Mesendoderm (in vitro differentiated cells): ENCODE data around the gene TASP1. TPM values are rescaled to one million over a fixed set of nuclear protein-coding genes. Genes with fewer than 3 reads are reported as not detected.

Source experiments
- DNase-seq: peaks from one replicate; pipeline ENCODE4 v3.0.0; 2013
- H2AK5ac ChIP-seq: 2 replicates; pipeline ENCODE4 v1.6.1; 2013; ENCODE audit warnings: low read length, inconsistent platforms
- H2BK120ac ChIP-seq: 2 replicates; pipeline ENCODE4 v1.6.1; 2013; ENCODE audit warnings: low read depth, mild to moderate bottlenecking, low read length, moderate library complexity, mixed read lengths
- H2BK15ac ChIP-seq: replicated peaks from 2 replicates; pipeline ENCODE4 v1.6.1; 2013; ENCODE audit warnings: low read depth, mild to moderate bottlenecking, moderate library complexity
- H2BK5ac ChIP-seq: 2 replicates; pipeline ENCODE4 v1.6.1; 2013; ENCODE audit warnings: low read length, inconsistent platforms
- H3K18ac ChIP-seq: 2 replicates; pipeline ENCODE4 v1.6.1; 2013; ENCODE audit warnings: mild to moderate bottlenecking, low read length, mixed read lengths
- H3K23ac ChIP-seq: one replicate; pipeline ENCODE4 v1.6.1; 2013; ENCODE audit warnings: low read length
- H3K27ac ChIP-seq: 2 replicates; pipeline ENCODE4 v1.5.1; 2013; ENCODE audit warnings: low read depth, mild to moderate bottlenecking, inconsistent platforms, low read length, moderate library complexity
- H3K27me3 ChIP-seq: 2 replicates; pipeline ENCODE4 v1.6.1; 2013; ENCODE audit warnings: low read length, control low read depth, mild to moderate bottlenecking, inconsistent platforms; ENCODE audit not compliant: insufficient read depth, poor library complexity
- H3K36me3 ChIP-seq: 2 replicates; pipeline ENCODE4 v1.6.1; 2013; ENCODE audit warnings: low read length, inconsistent platforms; ENCODE audit not compliant: control insufficient read depth, insufficient read depth
- H3K4ac ChIP-seq: one replicate; pipeline ENCODE4 v1.6.1; 2013; ENCODE audit warnings: low read depth, mild to moderate bottlenecking, low read length, moderate library complexity
- H3K4me1 ChIP-seq: 2 replicates; pipeline ENCODE4 v1.6.1; 2013; ENCODE audit warnings: low read depth, low read length, inconsistent platforms; ENCODE audit not compliant: control insufficient read depth
- H3K4me2 ChIP-seq: 2 replicates; pipeline ENCODE4 v1.6.1; 2013; ENCODE audit warnings: low read length
- H3K4me3 ChIP-seq: 2 replicates; pipeline ENCODE4 v1.5.1; 2013; ENCODE audit warnings: mild to moderate bottlenecking, low read length
- H3K56ac ChIP-seq: one replicate; pipeline ENCODE4 v1.6.1; 2013; ENCODE audit warnings: low read length
- H3K79me1 ChIP-seq: 2 replicates; pipeline ENCODE4 v1.6.1; 2013; ENCODE audit warnings: low read length, inconsistent platforms
- H3K79me2 ChIP-seq: 2 replicates; pipeline ENCODE4 v1.6.1; 2013; ENCODE audit warnings: mild to moderate bottlenecking, low read length; ENCODE audit not compliant: control insufficient read depth, insufficient read depth
- H3K9ac ChIP-seq: 2 replicates; pipeline ENCODE4 v1.6.1; 2013; ENCODE audit warnings: low read length, inconsistent platforms
- H4K5ac ChIP-seq: one replicate; pipeline ENCODE4 v1.6.1; 2013; ENCODE audit warnings: low read length
- H4K8ac ChIP-seq: one replicate; pipeline ENCODE4 v1.6.1; 2013; ENCODE audit warnings: low read depth, mild to moderate bottlenecking, control low read depth, low read length, moderate library complexity
- WGBS: extraction: QIAGEN DNeasy Blood & Tissue Kit; methylation state at CpG from one replicate; pipeline ENCODE4 v1.1.7; 2013; ENCODE audit warnings: low lambda C conversion rate, missing lambda C conversion rate; ENCODE audit not compliant: insufficient coverage; ENCODE audit errors: extremely low coverage; 5-methylcytosine and 5-hydroxymethylcytosine counted together
- polyA plus RNA-seq, 2 experiments: library from polyadenylated mRNA; stranded (reverse); fragments of 200-250 nt; gene quantifications; one replicate each; pipeline ENCODE4 v1.2.3, GENCODE V29; 2013

The TASP1 gene, protein sequence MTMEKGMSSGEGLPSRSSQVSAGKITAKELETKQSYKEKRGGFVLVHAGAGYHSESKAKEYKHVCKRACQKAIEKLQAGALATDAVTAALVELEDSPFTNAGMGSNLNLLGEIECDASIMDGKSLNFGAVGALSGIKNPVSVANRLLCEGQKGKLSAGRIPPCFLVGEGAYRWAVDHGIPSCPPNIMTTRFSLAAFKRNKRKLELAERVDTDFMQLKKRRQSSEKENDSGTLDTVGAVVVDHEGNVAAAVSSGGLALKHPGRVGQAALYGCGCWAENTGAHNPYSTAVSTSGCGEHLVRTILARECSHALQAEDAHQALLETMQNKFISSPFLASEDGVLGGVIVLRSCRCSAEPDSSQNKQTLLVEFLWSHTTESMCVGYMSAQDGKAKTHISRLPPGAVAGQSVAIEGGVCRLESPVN
- 5.9 TPM for polyA plus RNA-seq (2013, experiment 1 of 2)
- polyA plus RNA-seq (2013, experiment 2 of 2): 6.0 TPM

DNA sequence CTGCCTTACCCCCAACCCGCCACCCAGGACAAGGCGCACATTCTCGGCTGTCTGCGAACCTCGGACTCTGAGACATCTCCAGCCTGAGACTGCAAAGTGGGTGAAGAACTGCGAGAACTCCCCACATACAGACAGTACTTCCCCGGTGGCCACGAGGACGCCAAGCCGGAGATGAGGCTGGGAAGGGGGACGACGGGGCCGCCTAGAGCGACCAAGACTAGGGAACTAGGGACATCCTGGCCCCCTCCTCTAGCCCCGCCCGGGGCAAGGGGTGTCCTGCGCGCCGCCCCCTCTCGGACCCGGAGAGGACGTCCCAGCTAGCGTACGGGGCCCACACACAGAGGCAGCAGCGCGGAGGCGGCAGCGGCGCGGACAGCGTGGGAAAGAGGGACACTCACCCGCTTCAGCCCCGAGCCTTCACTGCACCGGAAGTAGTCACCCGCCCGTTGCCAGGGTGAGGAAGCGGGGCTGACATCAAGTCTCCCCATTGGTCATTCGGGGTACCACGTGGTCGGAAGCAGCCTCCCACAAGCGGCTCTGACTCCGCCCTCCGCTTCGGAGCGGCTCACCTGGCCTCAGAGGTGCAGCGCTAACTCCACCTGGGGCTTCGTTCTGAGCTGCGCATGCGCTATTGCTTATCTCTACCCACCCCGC is at the start of gene TASP1:
TASP1 (minus strand) TSS at position 437 of the 654 bp plus-strand sequence. CDS start 8,854 bp downstream, outside the sequence.
- peak within 1 kb of the TSS; percentile 88 for H3K56ac ChIP-seq
- H4K8ac ChIP-seq: no peak within 1 kb of the TSS
- H4K5ac ChIP-seq: no peak within 1 kb of the TSS
- H3K4me1 ChIP-seq: no peaks in the 10 kb centered on the region
- no peak within 1 kb of the TSS for H2BK120ac ChIP-seq
- H3K79me1 ChIP-seq: peaks cover 4% of the 10 kb centered on the region
- no peak within 1 kb of the TSS for H3K18ac ChIP-seq
- H2AK5ac ChIP-seq: no peak within 1 kb of the TSS
- no peaks in the 10 kb centered on the region for H3K27me3 ChIP-seq
- H3K4ac ChIP-seq: no peak within 1 kb of the TSS
- peak within 1 kb of the TSS; percentile 87 for H3K4me2 ChIP-seq
- peak within 1 kb of the TSS; percentile 84 for H3K9ac ChIP-seq
- no peak within 1 kb of the TSS for H2BK15ac ChIP-seq
- H3K27ac ChIP-seq: no peak within 1 kb of the TSS
- peaks cover 15% of the 10 kb centered on the region for H3K79me2 ChIP-seq
- H3K4me3 ChIP-seq: peak within 1 kb of the TSS; percentile 88
- H3K23ac ChIP-seq: no peak within 1 kb of the TSS
- H3K36me3 ChIP-seq: no peaks in the 10 kb centered on the region
- no CpG with 5 or more reads among the region's 50 CpGs for WGBS
- peak; percentile 99 for DNase-seq
- H2BK5ac ChIP-seq: no peak within 1 kb of the TSS

DNA sequence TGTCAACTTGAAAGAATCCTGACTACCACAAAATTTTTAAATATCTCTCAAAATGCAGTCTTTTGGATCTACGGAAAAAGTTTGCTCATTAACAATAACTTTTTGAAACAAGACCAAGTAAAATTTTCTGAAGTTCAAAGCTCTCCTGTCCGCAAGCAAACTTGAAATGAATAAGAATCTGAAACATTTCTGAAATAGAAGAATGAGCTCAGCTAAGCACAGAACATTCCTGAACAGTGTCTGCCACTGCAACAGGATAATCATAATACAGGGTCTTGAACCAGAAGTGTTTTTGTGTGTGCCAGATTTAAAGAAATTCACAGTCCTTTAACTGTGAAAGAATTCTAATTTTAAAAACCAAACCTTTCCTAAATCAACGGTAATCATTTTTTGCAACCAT is 49.1 kb upstream of the TASP1 start:
- H3K9ac ChIP-seq: no peak overlapping the region
- H3K18ac ChIP-seq: no peak overlapping the region
- no peak overlapping the region for H4K8ac ChIP-seq
- no peaks in the 10 kb centered on the region for H3K27me3 ChIP-seq
- no peak overlapping the region for H3K4ac ChIP-seq
- no peak overlapping the region for H2AK5ac ChIP-seq
- no peak overlapping the region for H2BK120ac ChIP-seq
- no peak overlapping the region for H3K23ac ChIP-seq
- H3K27ac ChIP-seq: no peak overlapping the region
- H3K56ac ChIP-seq: no peak overlapping the region
- H3K4me1 ChIP-seq: no peaks in the 10 kb centered on the region
- no peaks in the 10 kb centered on the region for H3K79me1 ChIP-seq
- DNase-seq: no peak
- H4K5ac ChIP-seq: no peak overlapping the region
- no peak overlapping the region for H2BK15ac ChIP-seq
- H3K4me3 ChIP-seq: no peak overlapping the region
- no peak overlapping the region for H2BK5ac ChIP-seq
- no peaks in the 10 kb centered on the region for H3K79me2 ChIP-seq
- no CpG with 5 or more reads among the region's 3 CpGs for WGBS
- H3K4me2 ChIP-seq: no peak overlapping the region
- H3K36me3 ChIP-seq: no peaks in the 10 kb centered on the region

DNA sequence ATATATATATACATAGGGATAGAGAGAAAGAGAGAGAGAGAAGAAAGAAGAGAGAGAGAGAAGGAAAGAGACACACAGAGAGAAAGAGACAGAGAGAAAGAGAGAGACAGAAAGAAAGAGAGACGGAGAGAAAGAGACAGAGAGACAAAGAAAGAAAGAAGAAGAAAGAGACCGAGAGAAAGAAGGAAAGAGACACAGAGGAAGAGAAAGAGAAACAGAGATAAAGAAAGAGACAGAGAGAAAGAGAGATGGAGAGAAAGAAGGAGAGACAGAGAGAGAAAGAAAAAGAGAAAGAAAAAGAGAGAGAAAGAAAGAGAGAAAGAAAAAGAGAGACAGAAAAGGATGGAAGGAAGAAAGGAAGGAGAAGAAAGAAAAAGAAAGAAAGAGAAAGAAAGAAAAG is 46.9 kb upstream of the TASP1 start:
- Histone ChIP-seq H3K4me3 (no peak overlapping the region), H4K8ac (no peak overlapping the region), H3K27me3 (no peaks in the 10 kb centered on the region), H2BK5ac (no peak overlapping the region), H3K79me2 (no peaks in the 10 kb centered on the region), H3K27ac (no peak overlapping the region), H3K56ac (no peak overlapping the region), H3K9ac (no peak overlapping the region), H3K23ac (no peak overlapping the region), H3K79me1 (no peaks in the 10 kb centered on the region), H3K4me2 (no peak overlapping the region), H4K5ac (no peak overlapping the region), H2BK120ac (no peak overlapping the region), H3K4ac (no peak overlapping the region), H3K4me1 (no peaks in the 10 kb centered on the region), H2AK5ac (no peak overlapping the region), H3K18ac (no peak overlapping the region), H2BK15ac (no peak overlapping the region), H3K36me3 (no peaks in the 10 kb centered on the region)
- no CpG with 5 or more reads among the region's 2 CpGs for WGBS
- no peak for DNase-seq

DNA sequence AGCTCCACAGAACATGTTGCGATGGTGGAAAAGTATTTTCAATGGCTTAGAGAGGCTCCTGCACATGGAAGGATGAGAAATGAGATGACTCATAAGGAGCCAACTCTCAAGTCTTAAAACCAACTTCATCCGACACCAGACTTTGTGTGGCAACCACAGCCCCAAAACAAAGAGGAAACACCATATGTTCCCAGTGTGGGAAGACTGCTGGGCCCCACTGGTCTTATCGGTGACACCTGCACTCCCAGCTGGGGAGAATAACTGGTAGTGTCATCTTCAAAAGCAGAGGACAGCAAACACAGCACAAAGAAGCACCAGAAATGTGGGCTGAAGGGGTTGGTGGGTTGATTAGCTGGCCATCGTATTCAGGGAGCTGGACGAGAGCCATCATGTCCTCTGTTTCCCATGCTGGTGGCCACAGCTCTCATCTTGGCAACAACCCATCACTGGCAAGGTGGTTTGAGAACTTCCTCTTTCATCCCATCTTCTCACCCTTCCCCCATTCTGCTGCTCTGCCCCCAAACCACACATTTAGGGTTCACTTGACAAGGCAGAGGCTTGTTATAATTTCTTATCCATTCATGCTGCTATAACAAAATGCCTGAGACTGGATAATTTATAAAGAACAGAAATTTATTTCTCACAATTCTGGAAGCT is 46.0 kb upstream of the TASP1 start:
- H2BK15ac ChIP-seq: no peak overlapping the region
- H3K36me3 ChIP-seq: no peaks in the 10 kb centered on the region
- H2BK120ac ChIP-seq: no peak overlapping the region
- no peak overlapping the region for H4K8ac ChIP-seq
- no peaks in the 10 kb centered on the region for H3K27me3 ChIP-seq
- no peak overlapping the region for H4K5ac ChIP-seq
- H3K4me1 ChIP-seq: no peaks in the 10 kb centered on the region
- no peak overlapping the region for H3K4me3 ChIP-seq
- H3K79me1 ChIP-seq: no peaks in the 10 kb centered on the region
- H2AK5ac ChIP-seq: no peak overlapping the region
- no peak overlapping the region for H3K4me2 ChIP-seq
- no peak overlapping the region for H3K18ac ChIP-seq
- no peaks in the 10 kb centered on the region for H3K79me2 ChIP-seq
- WGBS: no CpG with 5 or more reads among the region's 5 CpGs
- no peak overlapping the region for H3K56ac ChIP-seq
- H3K27ac ChIP-seq: no peak overlapping the region
- H3K23ac ChIP-seq: no peak overlapping the region
- no peak for DNase-seq
- H2BK5ac ChIP-seq: no peak overlapping the region
- H3K9ac ChIP-seq: no peak overlapping the region
- no peak overlapping the region for H3K4ac ChIP-seq

DNA sequence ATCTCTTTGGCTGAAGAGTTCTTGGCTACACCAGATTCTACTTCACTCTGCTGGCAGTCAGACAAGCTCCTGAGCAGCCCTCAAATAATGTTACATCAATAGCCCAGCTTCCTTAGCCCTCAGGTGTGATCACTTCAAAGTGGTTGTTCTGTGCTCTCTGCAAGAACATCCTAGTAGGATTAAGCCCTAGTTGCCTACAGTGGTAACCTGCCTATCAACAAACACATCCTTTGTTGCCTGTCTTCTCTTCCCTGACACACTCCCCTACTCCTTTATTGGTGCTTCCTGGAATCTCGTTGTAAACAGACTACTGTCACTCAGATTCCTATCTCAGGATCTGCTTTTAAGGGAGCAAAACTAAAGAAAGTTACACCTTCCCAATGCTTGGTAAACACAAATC is 45.1 kb upstream of the TASP1 start:
- Histone ChIP-seq H3K23ac (no peak overlapping the region), H2BK5ac (no peak overlapping the region), H3K4ac (no peak overlapping the region), H3K79me1 (no peaks in the 10 kb centered on the region), H3K4me1 (no peaks in the 10 kb centered on the region), H4K5ac (no peak overlapping the region), H2BK120ac (no peak overlapping the region), H2BK15ac (no peak overlapping the region), H3K27me3 (no peaks in the 10 kb centered on the region), H3K4me2 (no peak overlapping the region), H3K9ac (no peak overlapping the region), H3K4me3 (no peak overlapping the region), H3K79me2 (no peaks in the 10 kb centered on the region), H2AK5ac (no peak overlapping the region), H3K56ac (no peak overlapping the region), H3K36me3 (no peaks in the 10 kb centered on the region), H3K18ac (no peak overlapping the region), H3K27ac (no peak overlapping the region), H4K8ac (no peak overlapping the region)
- no CpG with 5 or more reads among the region's 1 CpG for WGBS
- peak; percentile 19 for DNase-seq
